Measurements from ENCODE around the gene C8B.

DNA sequence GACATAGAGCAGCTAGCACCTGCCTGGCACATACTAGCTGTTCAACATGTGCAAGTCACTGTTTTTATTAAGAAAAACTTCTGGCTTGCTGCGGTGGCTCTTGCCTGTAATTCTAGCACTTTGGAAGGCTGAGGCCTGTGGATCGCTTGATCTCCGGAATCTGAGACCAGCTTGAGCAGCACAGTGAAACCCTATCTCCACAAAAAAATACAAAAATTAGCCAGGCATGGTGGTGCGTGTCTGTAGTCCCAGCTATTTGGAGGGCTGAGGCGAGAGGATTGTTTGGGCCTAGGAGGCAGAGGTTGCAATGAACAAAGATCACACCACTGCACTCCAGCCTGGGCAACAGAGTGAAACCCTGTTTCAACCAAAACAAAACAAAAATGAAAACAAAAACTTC lies 27.7 kb upstream of the C8B start:
- TF ChIP-seq, protein P1, sequence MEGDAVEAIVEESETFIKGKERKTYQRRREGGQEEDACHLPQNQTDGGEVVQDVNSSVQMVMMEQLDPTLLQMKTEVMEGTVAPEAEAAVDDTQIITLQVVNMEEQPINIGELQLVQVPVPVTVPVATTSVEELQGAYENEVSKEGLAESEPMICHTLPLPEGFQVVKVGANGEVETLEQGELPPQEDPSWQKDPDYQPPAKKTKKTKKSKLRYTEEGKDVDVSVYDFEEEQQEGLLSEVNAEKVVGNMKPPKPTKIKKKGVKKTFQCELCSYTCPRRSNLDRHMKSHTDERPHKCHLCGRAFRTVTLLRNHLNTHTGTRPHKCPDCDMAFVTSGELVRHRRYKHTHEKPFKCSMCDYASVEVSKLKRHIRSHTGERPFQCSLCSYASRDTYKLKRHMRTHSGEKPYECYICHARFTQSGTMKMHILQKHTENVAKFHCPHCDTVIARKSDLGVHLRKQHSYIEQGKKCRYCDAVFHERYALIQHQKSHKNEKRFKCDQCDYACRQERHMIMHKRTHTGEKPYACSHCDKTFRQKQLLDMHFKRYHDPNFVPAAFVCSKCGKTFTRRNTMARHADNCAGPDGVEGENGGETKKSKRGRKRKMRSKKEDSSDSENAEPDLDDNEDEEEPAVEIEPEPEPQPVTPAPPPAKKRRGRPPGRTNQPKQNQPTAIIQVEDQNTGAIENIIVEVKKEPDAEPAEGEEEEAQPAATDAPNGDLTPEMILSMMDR (conservative IDR thresholded peaks at IDR 0.05 in 1 of 2, IDR thresholded peaks at IDR 0.05 in 1 of 2; ENCODE audit: extremely low read depth in 1 of 2, insufficient read depth in 1 of 2, low read depth in 1 of 2, low read length in 2 of 2) = no peak
- TF ChIP-seq EZH2 (IDR thresholded peaks at IDR 0.05; ENCODE audit: borderline replicate concordance, low read length) = no peak
